ENCODE measurements around the gene RELN. TPM values are rescaled to one million over a fixed set of nuclear protein-coding genes. Genes with fewer than 3 reads are reported as not detected.

Gene RELN
- total RNA-seq, 1 experiment from 2014 or later: 0.02 TPM

GRCh38 chr7:103851357-103851756 lies 138.1 kb downstream of the RELN start:
- H3T11ph ChIP-seq (ENCODE audit: low read length): no peak overlapping the region
- no peaks in the 10 kb centered on the region for H3K79me2 ChIP-seq (ENCODE audit: insufficient read depth, low read length)
- no peak overlapping the region for H2BK15ac ChIP-seq (ENCODE audit: low read depth, low read length)
- Mint-ChIP-seq H3K27ac (no peak overlapping the region), H3K27me3 (ENCODE audit: low read depth) (no peaks in the 10 kb centered on the region; the same call in 1 of the 2 replicates), H3K4me3 (no peak overlapping the region), H3K36me3 (ENCODE audit: insufficient read depth in 1 of 3, low read depth in 3 of 3) (no peaks in the 10 kb centered on the region), H3K4me1 (peaks cover 0 to 3% of the 10 kb centered on the region in 2 experiments; a peak in 2 of 4 replicates), H3K9me3 (peaks cover 0 to 2% of the 10 kb centered on the region in 2 experiments; a peak in 1 of 5 replicates)
- H2BK5ac ChIP-seq (ENCODE audit: insufficient read length, low read length): no peak overlapping the region
- no peak overlapping the region for H3K18ac ChIP-seq (ENCODE audit: insufficient read length, low read depth, low read length)
- H4K20me1 ChIP-seq (ENCODE audit: control insufficient read depth, insufficient read depth, insufficient read length): no peaks in the 10 kb centered on the region
- DNase-seq: no peak
- no peak overlapping the region for H2BK120ac ChIP-seq (ENCODE audit: low read depth, low read length, poor library complexity, severe bottlenecking)
- no peak overlapping the region for H2BK12ac ChIP-seq (ENCODE audit: insufficient read length, low read depth, low read length)
- H3K79me1 ChIP-seq (ENCODE audit: insufficient read depth, low read depth, low read length, poor library complexity, severe bottlenecking): no peaks in the 10 kb centered on the region
- no peaks in the 10 kb centered on the region for H3K23me2 ChIP-seq (ENCODE audit: insufficient read length, low read depth, low read length, poor library complexity, severe bottlenecking)
- H3K56ac ChIP-seq (ENCODE audit: insufficient read length, low read depth, low read length): no peak overlapping the region
- H3K9ac ChIP-seq (ENCODE audit: extremely low read depth, insufficient read length, low read length): no peak overlapping the region
- no peak overlapping the region for H2AK5ac ChIP-seq (ENCODE audit: insufficient read length, low read length)
- TF ChIP-seq CTCF (conservative IDR thresholded peaks at IDR 0.05): no peak
- no CpG with 5 or more reads among the region's 4 CpGs for WGBS (ENCODE audit: extremely low coverage, insufficient read length, low lambda C conversion rate)
- no peaks in the 10 kb centered on the region for H3K4me1 ChIP-seq (ENCODE audit: insufficient read depth, low read length)
- no peak overlapping the region for H4K91ac ChIP-seq (ENCODE audit: insufficient read length, low read depth, low read length)
- H4K5ac ChIP-seq (ENCODE audit: insufficient read length, low read depth, low read length): no peak overlapping the region
- H3K23ac ChIP-seq (ENCODE audit: insufficient read length, low read depth, low read length): no peak overlapping the region
- no peak overlapping the region for H2AFZ ChIP-seq (ENCODE audit: low read length)
- H3K9me3 ChIP-seq (ENCODE audit: control insufficient read depth, low read depth, low read length): no peaks in the 10 kb centered on the region
- H3K27ac ChIP-seq (ENCODE audit: insufficient read length, low read depth, low read length): no peak overlapping the region
- H3K27me3 ChIP-seq (ENCODE audit: insufficient read depth, low read length): no peaks in the 10 kb centered on the region
- H3K14ac ChIP-seq (ENCODE audit: insufficient read depth, low read length): no peak overlapping the region
- no peak overlapping the region for H4K8ac ChIP-seq (replicated peaks; ENCODE audit: insufficient read length, low read depth, low read length)
- H2BK20ac ChIP-seq (ENCODE audit: low read depth, low read length, poor library complexity, severe bottlenecking): no peak overlapping the region
- no peak overlapping the region for H3K4ac ChIP-seq (ENCODE audit: low read depth, low read length)
- H3K4me2 ChIP-seq (ENCODE audit: insufficient read depth, insufficient read length, low read length): no peak overlapping the region

Measured in H9 (cell line).